GM13977 (cell line): ENCODE measurements around the gene MAGI2.

Source experiments
- DNase-seq: peaks from one replicate; pipeline ENCODE4 v3.0.0; 2012; ENCODE audit warnings: low spot score
- CTCF ChIP-seq: IDR thresholded peaks from 2 replicates; pipeline ENCODE4 v1.5.1; 2012; ENCODE audit warnings: mild to moderate bottlenecking, control low read depth; ENCODE audit not compliant: insufficient read depth; ENCODE audit errors: extremely low read depth, missing control alignments
- in situ Hi-C: fragments of 300-500 bp; cut with MboI; formaldehyde crosslinking; loops from one replicate; pipeline ENCODE4 v1.12.0; 2022; ENCODE audit warnings: low sequenced_read_pairs, low pct_unique_long_range_greater_than_20kb, mixed read lengths, inconsistent platforms; ENCODE audit not compliant: unreplicated experiment

The MAGI2 gene

GRCh38 chr7:78492146-78492545 lies 961.3 kb downstream of the MAGI2 start:
- in situ Hi-C loops = no loop called here
- no peak for DNase-seq
- TF ChIP-seq CTCF = no peak

- DNase-seq = no peak
- TF ChIP-seq CTCF = no peak
- in situ Hi-C loops = no loop called here
Observed at GRCh38 chr7:78490524-78490923, 962.9 kb downstream of the MAGI2 start.

- no peak for DNase-seq
- no peak for TF ChIP-seq CTCF
- in situ Hi-C loops = no loop called here
Observed at GRCh38 chr7:78489476-78490240, 963.8 kb downstream of the MAGI2 start.

- no peak for DNase-seq
- no peak for TF ChIP-seq CTCF
- in situ Hi-C loops = no loop called here
Observed at GRCh38 chr7:78487464-78487863, 966.0 kb downstream of the MAGI2 start.

GRCh38 chr7:78479348-78479747 lies 974.1 kb downstream of the MAGI2 start:
- in situ Hi-C loops = no loop called here
- DNase-seq = no peak
- no peak for TF ChIP-seq CTCF

GRCh38 chr7:78476851-78477405 lies 976.5 kb downstream of the MAGI2 start:
- no peak for TF ChIP-seq CTCF
- DNase-seq = no peak
- in situ Hi-C loops = no loop called here
